ENCODE results near the gene IP6K1.
A peak's percentile ranks its signal among the peaks of the same experiment; 100 is the strongest.
"Not testable (repeated sequence)": the region's sequence is repeated elsewhere in the genome, so short reads cannot be mapped to it uniquely, and the experiment has no call there.

IP6K1 gene

DNA sequence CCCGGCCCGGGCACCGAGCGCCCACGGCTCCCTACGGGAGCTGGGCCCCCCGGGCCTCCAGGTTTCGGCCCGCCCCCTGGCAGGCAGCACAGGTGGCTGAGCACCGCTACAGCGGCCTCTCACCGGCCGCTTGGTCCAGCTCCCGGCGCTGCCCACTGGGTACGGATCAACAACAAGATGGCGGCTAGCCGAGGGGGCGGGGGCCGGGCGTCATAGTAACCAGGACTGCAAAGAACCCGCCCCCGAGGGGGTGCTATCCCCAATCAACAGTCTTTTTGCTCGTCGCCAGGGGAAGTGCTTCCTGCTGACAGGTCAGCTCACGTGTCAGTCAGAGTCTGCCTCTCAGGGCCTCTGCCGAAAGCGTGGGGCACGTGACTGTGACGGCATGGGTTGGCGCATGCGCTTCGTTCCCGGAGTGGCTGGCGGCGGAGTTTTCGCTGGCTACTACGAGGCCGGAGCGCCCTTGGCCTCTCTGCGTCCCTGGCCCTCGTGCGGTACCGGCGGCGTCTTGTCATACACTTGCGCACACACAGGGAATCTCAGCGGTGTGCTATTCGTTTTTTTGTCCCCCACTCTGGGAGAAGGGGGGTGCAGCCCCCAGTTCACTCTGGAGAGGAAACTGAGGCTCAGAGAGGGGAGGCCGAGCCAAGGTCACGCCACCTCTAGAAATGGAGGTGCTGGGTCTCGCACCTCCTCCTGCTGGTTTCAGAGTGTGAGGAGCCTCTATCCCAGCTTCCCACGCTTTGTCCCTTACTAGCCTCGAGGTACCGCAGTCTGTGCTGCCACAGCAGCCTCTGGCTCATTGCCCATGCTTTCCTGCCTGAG is at the start of gene IP6K1:
TSS of gene IP6K1 (minus strand) at position 186 of the 825 bp plus-strand sequence. CDS start 38,502 bp downstream, outside the sequence.
- peak; percentile 100 for DNase-seq

GRCh38 chr3:49831341-49831740 is 45.0 kb upstream of the IP6K1 start:
- DNase-seq: no peak

GRCh38 chr3:49826016-49826415 is 39.7 kb upstream of the IP6K1 start:
- DNase-seq: no peak

GRCh38 chr3:49823131-49823530 is 36.8 kb upstream of the IP6K1 start:
- not testable (repeated sequence) for DNase-seq

GRCh38 chr3:49813497-49814174 is 27.3 kb upstream of the IP6K1 start, which contains the start of gene UBA7:
Gene UBA7 (minus strand): TSS chr3:49813953. CDS start chr3:49813787, 166 bp downstream.
- DNase-seq: peak; percentile 67

- no peak for DNase-seq
Observed at GRCh38 chr3:49812916-49813496, 26.7 kb upstream of the IP6K1 start.

DNA sequence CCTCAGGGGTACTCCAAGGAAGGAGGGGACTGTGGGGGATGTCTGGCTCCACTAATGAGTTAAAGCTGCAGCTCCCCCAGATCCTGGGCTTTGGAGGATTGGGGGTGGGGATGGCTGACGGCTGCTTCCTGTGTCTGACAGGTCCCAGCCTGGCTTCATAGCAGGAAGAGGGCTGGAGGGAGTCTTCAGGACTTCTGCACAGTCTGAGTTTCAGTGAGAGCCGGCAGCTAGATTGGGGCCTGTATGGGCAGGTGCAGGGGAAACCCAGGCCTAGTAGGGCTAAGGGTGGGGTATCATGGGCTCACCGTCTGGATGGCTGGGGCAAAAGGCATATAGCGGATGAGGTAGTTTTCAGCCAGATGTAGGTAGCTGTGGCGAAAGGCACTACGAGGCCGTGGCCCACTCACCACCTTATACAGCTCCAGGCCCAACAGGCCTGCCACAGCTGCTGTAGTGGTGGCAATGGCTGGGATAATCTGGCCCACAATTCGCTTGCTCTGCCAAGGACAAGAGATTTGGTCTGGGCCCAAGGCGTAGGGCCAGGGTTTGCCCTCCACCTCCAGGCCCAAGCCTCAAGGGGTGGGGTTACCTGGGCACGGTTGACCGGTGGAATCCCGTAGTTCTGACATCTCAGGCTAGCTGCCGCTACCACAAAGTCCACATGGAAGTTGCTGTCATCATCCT is 21.2 kb upstream of the IP6K1 start:
- no peak for DNase-seq

DNA sequence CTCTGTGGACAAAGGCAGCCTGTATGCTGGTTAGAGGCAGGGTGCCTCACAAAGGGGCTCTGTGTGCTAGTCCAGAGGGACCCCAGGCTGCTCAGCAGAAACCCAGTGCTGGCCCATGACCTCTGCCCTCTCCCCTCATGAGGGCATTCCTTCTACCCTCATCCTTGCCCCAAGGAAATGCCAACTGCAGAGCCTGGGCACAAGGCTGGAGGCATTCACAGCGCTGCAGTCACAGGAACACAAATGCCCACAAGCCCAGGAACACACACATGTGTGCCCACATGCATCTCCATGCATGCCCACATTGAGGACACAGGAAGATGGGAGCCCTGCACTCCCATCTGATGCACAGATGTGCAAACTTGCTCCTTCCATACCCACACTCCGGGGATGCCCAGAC is 20.5 kb upstream of the IP6K1 start:
- DNase-seq: no peak

DNA sequence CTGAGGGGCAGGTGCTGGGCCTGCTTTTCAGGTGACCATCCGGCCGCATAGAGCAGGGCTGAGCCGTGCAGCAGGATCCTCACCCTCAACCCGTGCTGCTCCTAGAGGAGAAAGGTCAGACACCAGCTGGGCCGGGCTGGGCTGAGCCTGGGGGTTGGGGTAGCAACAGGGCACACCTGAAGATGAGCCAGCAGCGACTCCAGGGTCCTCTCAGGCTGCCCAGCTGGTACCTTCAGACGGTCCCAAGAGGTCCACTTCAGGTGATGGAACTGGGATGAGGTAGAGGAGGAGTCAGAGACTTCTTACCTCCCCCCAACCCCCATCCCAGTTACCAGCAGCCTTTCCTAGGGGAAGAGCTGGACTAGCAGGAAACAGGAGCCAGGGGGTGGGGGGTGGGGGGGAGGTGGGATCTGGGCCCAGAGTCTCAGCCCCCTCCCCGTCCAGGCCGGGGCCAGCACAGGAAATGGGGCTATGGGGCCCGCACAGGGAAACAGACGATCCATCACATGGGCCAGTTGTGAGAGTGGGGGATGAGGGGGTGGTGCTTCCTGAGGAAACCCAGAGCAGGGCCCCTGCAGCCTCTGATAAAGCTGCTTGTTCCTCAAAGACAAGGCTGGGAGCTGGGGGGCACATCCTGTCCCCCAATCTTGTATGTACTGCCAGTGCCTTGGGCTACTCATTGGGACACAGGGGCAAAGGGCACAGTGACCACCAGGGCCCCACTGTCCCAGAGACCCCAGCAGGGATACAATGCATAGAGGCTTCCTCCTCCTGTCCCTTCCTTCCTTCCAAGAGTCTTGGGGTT is 19.8 kb upstream of the IP6K1 start:
- peak; percentile 79 for DNase-seq

DNA sequence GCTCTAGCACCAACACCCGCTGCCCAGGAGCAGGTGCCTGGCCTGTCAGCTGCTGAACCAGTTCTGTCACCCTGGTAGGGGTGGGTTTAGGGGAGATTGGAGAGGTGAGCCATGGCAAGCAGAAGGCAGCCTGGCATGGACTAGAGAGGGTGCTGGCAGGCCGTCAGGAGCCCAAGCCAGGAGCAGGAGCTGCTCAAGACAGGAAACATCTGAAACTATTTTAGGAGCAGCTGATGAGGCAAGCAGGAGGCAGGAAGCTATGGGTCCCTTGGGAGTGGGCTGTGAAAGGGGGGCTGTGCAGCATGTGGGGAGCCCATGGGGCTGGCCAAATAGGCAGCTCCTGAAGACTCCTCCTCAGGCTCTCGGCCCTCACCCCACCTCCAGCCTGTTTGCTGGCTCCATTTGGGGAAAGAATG is 19.0 kb upstream of the IP6K1 start:
- peak; percentile 30 for DNase-seq

- peak; percentile 23 for DNase-seq
Observed at GRCh38 chr3:49804141-49805041, 18.0 kb upstream of the IP6K1 start.

DNA sequence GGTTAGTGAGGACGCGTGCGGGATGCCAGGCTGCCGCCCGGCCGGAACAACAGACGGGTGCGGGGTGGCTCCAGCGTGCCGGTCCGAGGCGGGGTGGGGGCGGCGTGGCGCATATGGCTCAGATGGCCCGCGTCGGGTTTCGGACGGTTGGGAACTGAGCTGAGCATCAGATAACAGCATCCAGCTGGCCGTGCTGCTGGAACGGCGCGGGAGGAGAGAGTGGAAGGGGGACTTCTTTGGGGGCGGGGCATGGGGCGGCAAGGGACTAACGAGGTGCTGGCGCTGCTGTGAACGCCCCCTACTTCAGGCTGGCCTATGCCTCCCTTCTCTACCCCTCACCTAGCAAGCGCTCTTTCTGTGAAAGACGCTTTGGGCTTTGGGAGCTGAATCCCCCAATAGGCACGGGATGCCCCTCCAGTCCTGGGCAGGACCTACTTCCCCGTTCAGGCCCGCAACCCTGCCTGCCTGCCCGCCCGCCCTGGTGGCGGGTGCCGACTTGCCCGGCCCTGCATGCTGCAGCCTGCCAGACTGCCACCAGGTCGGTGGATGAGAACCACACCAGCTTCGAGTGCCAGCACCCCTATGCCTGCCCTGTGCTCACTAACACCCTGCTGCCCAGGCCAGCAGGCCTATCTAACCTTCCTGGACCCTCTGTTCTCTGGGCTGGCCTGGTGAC is 17.3 kb upstream of the IP6K1 start:
- DNase-seq: peak; percentile 71

- peak; percentile 89 for DNase-seq
Observed at GRCh38 chr3:49802719-49803464, 16.6 kb upstream of the IP6K1 start, which contains the start of gene INKA1. Gene INKA1 (plus strand): TSS chr3:49803261. CDS start chr3:49803393, 132 bp downstream.

DNA sequence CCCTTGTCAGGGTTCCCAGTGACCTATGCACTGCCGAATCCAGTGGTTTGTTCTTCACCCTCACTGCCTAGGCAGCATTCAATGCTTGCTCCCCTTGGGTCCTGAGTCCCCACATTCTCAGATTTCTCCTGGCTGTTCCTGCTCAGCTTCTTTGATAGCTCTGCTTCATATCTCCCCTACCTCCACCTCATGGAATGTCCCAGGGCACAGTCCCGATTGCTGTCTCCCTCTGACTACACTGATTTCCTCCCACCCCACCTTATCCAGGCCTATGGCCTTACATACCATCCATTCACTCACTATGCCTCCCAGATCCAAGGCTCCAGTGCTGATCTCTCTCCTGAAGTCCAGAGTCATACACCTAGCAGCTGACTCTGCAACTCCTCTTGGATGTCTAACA is 14.8 kb upstream of the IP6K1 start:
- DNase-seq: no peak

DNA sequence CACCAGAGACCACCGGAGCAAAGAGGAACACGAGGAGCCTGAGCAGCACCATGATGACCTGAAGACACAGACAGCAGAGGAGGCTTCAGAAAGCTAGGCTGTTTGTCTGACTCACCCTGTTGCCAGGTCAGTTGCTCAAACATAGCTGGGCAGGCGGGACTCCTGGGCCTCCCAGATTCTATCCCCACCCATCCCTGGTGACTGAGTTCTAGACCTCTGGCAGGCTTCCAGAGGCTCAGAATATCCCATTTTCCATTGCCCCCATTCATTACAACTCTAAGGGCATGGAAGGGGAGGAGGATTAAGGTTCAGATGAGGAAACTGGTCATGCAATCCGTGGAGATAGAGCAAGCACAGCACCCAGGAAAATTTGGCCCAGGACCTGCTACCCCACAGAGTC is 13.4 kb upstream of the IP6K1 start, which contains the start of gene CDHR4:
TSS of gene CDHR4 (minus strand) at position 113 of the 400 bp plus-strand sequence. CDS start at position 52, 61 bp downstream.
- DNase-seq: peak; percentile 52

- no peak for DNase-seq
Observed at GRCh38 chr3:49799105-49799504, 12.8 kb upstream of the IP6K1 start.

- no peak for DNase-seq
Observed at GRCh38 chr3:49794926-49795905, 8.9 kb upstream of the IP6K1 start.

DNA sequence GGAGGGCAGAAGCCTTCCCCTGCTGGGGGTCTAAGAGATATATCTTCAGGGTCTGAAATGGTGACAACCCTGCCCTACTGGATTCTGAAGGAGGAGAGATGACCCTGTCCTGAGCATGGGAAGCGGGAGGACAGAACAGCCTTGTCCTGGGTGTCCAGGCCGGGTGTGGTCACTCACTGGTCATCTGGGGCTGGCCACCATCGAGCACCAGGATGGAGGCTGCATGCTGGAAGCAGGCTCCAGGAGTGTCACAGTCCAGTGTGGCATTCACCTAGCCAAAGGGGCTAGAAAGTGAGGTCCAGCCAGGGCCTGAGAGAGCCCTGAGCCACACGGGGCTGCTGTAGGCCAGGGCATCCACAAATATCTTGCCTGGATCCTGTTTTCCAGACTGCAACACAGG is 8.1 kb upstream of the IP6K1 start:
- DNase-seq: no peak
